ENCODE measurements around the gene TSPAN18. TPM values are rescaled to one million over a fixed set of nuclear protein-coding genes. Genes with fewer than 3 reads are reported as not detected.
A peak's percentile ranks its signal among the peaks of the same experiment; 100 is the strongest.

Gene TSPAN18
- total RNA-seq, 2 experiments from 2014 or later, result 22.9 to 23.5 TPM

DNA sequence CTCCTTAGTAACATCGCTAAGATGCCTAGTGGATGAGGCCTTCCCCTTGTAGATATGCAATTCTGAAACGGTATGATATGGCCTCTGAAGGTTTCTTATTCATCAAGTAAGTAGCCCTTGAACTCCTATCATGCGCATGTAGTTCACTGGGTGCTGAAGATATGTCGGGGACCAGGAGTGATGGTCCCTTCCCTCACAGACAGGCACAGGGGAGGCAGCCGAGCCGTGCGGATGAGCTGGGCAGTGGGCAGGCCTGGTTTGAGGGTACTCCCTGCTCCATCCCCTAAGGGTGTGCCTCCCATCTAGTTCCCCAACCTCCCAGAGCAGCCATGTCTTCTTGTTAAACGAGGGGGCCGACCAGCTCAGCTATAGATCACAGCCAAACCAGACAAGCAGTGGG is 183.8 kb downstream of the TSPAN18 start:
- CTCF ChIA-PET, result interaction anchor here (0.6 to 1.8 kb wide), 10 partner anchors 9 to 625 kb away, joined by 3 to 5 read pairs (median 4); no protein-coding TSS in a partner anchor
- Mint-ChIP-seq H3K27ac (no peak overlapping the region), H3K9me3 (no peaks in the 10 kb centered on the region), H3K27me3 (no peaks in the 10 kb centered on the region), H3K4me3 (no peak overlapping the region), H3K36me3 (ENCODE audit: low read depth) (no peaks in the 10 kb centered on the region), H3K4me1 (peaks cover 3% of the 10 kb centered on the region)
- no peak for DNase-seq
- POLR2A ChIA-PET, result no interaction called here

DNA sequence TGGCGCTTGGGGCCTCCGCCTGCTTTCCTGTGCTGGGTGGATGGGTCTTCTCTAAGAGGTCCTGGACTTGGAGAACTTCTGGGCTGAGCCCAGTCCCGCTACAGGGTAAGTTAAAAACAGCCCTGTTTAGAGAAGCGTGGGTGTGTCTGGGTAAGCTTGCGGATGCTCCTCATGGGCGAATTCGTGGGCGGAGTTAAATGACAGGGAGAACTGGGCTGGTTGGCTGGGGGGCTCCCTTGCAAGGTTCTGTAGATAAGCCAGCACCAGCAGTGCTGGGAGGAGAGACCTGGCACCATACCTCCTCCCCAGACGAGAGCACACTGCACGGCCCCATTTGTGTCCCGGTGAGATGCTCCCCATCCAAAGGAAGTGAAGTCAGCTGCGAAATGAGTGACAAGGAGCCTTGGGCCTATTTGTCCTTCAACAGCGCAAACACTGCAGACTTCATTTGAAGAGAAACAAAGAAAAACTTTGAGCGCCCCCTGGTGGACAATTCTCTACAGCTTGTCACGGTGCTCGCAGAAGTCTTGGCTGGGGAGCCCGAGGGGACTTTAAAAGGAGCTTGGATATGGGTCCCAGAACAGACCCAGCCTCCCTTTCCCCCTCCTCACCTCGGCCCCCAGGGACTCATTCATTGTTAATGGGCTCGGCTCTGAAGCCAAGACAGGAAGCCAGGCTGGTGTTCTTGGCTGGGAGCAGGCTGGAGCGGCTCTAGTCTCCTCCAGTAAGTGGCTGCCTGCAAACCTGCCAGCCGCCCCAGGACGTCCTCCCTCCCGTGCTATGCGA is 184.5 kb downstream of the TSPAN18 start:
- no peak overlapping the region for H3K27ac Mint-ChIP-seq
- ChIA-PET CTCF (interaction anchor here (0.6 to 1.8 kb wide), 21 partner anchors 9 to 625 kb away, joined by 3 to 5 read pairs (median 3); no protein-coding TSS in a partner anchor), POLR2A (no interaction called here)
- peaks cover 3% of the 10 kb centered on the region for H3K4me1 Mint-ChIP-seq
- H3K36me3 Mint-ChIP-seq (ENCODE audit: low read depth), result no peaks in the 10 kb centered on the region
- no peak overlapping the region for H3K4me3 Mint-ChIP-seq
- H3K27me3 Mint-ChIP-seq, result no peaks in the 10 kb centered on the region
- no peaks in the 10 kb centered on the region for H3K9me3 Mint-ChIP-seq
- DNase-seq, result peak; percentile 90

DNA sequence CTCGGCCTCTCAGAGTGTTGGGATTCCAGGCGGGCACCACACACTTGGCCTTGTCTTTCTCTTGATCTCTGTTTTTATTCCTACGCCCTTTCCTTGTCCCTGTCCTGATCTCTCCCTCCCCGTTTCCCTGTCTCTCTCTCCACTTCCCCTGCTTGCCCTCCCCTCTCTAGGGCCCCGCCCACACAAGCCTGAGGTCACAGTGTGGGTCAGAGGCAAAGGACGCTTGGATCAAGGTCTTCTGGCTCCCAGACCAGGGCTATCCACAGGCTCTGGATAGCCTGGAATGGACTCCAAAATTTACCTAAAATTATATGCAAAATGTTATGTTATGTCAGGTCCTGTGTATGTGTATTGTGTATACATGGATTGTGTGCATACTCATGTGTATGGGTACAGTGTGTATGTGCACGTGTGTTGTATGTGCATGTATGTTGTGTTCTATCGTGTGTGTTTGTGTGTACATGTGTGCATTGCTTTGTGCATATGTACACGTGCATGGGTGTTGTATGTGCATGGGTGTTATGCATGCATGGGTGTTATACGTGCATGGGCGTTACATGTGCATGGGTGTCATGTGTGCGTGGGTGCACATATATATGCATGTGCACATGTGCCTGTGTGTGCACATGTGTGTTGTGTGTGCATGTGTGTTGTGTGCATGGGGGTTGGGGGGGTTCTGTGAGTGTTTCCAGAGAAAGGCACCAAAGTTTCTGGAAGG is 185.7 kb downstream of the TSPAN18 start:
- H3K4me3 Mint-ChIP-seq, result no peak overlapping the region
- H3K4me1 Mint-ChIP-seq, result peaks cover 3% of the 10 kb centered on the region
- DNase-seq, result no peak
- no peak overlapping the region for H3K27ac Mint-ChIP-seq
- H3K36me3 Mint-ChIP-seq (ENCODE audit: low read depth), result no peaks in the 10 kb centered on the region
- CTCF ChIA-PET, result interaction anchor here (1.0 kb wide), 1 partner anchor 377 kb away, joined by 3 read pairs; no protein-coding TSS in a partner anchor
- POLR2A ChIA-PET, result no interaction called here
- no peaks in the 10 kb centered on the region for H3K27me3 Mint-ChIP-seq
- H3K9me3 Mint-ChIP-seq, result no peaks in the 10 kb centered on the region

DNA sequence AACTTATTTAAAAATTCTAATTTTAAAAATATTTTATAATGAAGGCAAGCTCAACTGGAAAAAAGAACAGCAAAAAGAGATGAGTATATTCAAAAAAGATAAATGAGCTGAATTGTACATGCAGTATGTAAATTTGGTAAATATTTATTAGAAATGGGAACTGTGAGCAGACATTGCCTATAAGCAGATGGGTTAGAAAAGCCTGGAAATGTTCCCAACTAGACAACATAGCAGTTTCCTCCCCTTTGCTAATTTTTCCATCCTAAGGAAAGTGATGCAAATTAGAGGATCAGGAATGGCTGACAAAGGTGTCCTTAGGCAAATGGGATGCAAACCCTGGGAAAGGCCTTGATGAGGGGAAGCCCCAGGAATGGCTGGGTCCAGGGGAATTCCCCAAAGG is 186.7 kb downstream of the TSPAN18 start:
- Mint-ChIP-seq H3K9me3 (no peaks in the 10 kb centered on the region), H3K36me3 (ENCODE audit: low read depth) (no peaks in the 10 kb centered on the region), H3K27me3 (no peaks in the 10 kb centered on the region), H3K4me1 (peaks cover 3% of the 10 kb centered on the region), H3K27ac (no peak overlapping the region), H3K4me3 (no peak overlapping the region)
- POLR2A ChIA-PET, result no interaction called here
- no peak for DNase-seq
- CTCF ChIA-PET, result interaction anchor here (1.1 to 1.3 kb wide), 2 partner anchors 14 to 22 kb away, joined by 3 read pairs; no protein-coding TSS in a partner anchor

DNA sequence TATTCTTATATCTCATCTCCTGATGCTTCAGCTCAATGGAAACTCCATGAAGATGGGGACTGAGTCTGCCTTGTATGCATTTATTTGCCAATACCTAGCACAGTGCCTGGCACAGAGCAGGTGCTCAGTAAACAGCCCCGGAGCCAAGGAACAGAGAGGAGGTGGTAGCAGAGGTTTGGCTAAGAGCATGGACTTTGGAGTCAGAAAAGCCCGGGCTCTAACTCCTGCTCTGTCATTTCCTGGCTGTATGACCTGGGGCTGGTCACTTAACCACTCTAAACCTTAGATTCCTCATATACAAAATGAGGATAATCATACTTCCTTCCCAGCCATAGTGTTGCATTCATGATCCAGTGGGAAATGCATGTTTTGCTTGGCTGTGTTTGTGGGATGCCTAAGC is 187.3 kb downstream of the TSPAN18 start:
- CTCF ChIA-PET, result interaction anchor here (1.1 to 1.3 kb wide), 2 partner anchors 13 to 22 kb away, joined by 3 read pairs; no protein-coding TSS in a partner anchor
- DNase-seq, result no peak
- Mint-ChIP-seq H3K4me1 (peaks cover 3% of the 10 kb centered on the region), H3K9me3 (no peaks in the 10 kb centered on the region), H3K27ac (no peak overlapping the region), H3K36me3 (ENCODE audit: low read depth) (no peaks in the 10 kb centered on the region), H3K4me3 (no peak overlapping the region), H3K27me3 (no peaks in the 10 kb centered on the region)
- POLR2A ChIA-PET, result no interaction called here

DNA sequence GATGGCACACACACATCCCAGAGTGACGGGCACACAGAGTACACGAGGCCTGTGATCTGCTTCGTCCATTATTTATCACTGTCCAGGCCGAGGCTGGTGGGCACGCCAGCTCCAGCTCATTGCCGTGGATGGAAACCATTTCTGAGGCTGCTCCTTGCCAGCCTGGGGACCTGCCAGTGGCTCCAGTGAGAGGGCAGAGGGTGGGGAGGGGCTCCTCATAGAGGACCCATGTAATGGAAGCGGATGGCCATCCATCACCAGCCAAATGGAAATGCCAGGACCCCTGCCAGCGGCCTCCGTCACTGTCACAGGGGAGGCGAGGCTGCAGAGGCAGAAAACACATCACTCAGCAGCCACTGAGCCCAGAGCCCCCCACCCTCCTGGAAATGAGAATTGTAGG is 188.2 kb downstream of the TSPAN18 start:
- peaks cover 3% of the 10 kb centered on the region for H3K4me1 Mint-ChIP-seq
- ChIA-PET CTCF (no interaction called here), POLR2A (interaction anchor here (0.6 kb wide), 1 partner anchor 301 kb away, joined by 3 read pairs; no protein-coding TSS in a partner anchor)
- no peaks in the 10 kb centered on the region for H3K36me3 Mint-ChIP-seq (ENCODE audit: low read depth)
- no peaks in the 10 kb centered on the region for H3K27me3 Mint-ChIP-seq
- no peak overlapping the region for H3K27ac Mint-ChIP-seq
- H3K9me3 Mint-ChIP-seq, result no peaks in the 10 kb centered on the region
- H3K4me3 Mint-ChIP-seq, result no peak overlapping the region
- DNase-seq, result no peak

DNA sequence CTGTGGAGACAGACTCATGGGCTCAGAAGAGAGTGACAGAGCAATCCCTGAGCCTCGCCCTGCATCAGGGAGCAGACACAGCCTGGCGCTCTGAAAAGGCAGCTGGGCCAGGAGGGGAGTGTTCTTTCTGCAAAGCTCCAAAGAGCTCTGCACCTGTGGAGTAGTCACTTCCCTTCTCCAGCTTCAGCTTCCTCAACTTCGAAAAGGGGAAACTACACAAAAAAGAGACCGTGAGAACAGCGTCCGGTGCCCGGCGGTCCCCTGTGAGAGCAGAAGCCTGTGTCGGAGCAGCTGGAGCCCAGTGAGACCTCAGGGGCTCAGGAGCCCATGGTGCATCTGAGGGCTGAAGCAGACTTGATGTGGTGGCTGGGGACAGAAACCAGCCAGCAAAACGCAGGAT is 188.9 kb downstream of the TSPAN18 start:
- Mint-ChIP-seq H3K9me3 (no peaks in the 10 kb centered on the region), H3K4me3 (no peak overlapping the region), H3K4me1 (peaks cover 3% of the 10 kb centered on the region), H3K27ac (no peak overlapping the region), H3K27me3 (no peaks in the 10 kb centered on the region), H3K36me3 (ENCODE audit: low read depth) (no peaks in the 10 kb centered on the region)
- ChIA-PET POLR2A (no interaction called here), CTCF (no interaction called here)
- no peak for DNase-seq

DNA sequence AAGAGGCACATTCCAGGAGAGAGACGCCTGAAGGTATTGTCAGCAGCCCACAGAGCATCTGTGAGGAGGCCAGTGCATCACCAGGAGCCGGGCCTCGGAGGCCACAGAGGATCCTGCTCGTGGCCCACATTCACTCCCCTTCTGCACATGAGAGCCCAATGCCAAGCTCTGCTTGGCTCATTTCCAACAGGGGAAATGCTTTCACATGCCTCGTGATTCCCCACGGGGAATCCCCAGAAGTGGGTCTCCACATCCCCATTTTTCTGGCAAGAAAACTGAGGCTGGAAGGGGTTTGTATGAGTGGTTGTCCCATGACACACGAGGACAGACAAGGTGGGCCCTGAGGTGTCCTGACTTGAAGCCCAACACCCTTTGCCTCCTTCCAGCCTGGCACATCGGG is 189.6 kb downstream of the TSPAN18 start:
- Mint-ChIP-seq H3K9me3 (no peaks in the 10 kb centered on the region), H3K36me3 (ENCODE audit: low read depth) (no peaks in the 10 kb centered on the region), H3K4me1 (no peaks in the 10 kb centered on the region), H3K27me3 (no peaks in the 10 kb centered on the region), H3K4me3 (no peak overlapping the region), H3K27ac (no peak overlapping the region)
- CTCF ChIA-PET, result no interaction called here
- DNase-seq, result no peak
- POLR2A ChIA-PET, result no interaction called here

DNA sequence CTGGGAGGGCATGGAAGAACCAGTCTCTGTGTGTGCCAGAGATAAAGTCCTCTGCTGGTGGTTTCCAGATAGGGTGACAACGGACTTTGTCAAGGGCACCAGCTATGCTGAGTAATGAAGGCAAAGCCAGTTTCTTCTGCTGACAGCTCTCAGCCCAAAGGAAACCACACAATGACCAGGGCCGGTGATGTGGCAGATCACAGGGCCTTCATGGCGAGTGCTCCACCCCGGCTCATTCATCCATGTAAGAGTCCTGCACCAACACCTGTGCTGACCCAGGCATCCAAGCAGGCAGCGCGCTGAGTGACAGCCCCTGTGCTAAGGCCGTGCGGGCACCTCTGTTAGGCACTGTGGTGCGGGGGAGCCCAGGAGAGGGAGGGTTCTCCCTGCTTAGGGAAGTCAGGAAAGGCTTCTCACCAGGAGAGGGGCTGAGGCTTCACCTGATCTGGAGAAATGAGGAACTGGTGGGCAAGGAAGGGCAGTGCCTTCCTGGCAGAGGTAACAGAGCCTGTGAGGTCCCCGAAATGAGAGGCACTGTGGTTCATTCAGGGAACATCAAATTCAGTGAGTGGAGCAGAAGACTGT is 190.1 kb downstream of the TSPAN18 start:
- H3K36me3 Mint-ChIP-seq (ENCODE audit: low read depth), result no peaks in the 10 kb centered on the region
- no peaks in the 10 kb centered on the region for H3K9me3 Mint-ChIP-seq
- no peak overlapping the region for H3K27ac Mint-ChIP-seq
- CTCF ChIA-PET, result no interaction called here
- no peaks in the 10 kb centered on the region for H3K4me1 Mint-ChIP-seq
- no peak overlapping the region for H3K4me3 Mint-ChIP-seq
- no peak for DNase-seq
- POLR2A ChIA-PET, result no interaction called here
- no peaks in the 10 kb centered on the region for H3K27me3 Mint-ChIP-seq

DNA sequence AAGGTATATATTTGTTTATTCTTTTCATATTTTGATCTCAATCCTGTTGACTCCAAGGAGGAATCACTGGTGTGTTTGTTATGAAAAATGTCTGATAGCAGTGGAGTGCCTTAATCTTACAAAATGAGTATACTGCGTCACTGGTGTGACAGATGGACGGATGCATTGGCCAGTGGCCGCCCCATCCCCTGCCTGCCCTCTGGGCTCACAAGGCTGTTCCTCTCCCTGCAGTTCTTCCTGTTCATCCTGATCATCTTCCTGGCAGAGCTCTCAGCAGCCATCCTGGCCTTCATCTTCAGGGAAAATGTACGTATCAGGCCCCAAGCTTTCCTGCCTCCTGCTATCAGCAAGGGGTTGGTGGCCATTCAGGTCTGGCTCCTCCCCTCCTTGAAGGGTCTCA is 191.0 kb downstream of the TSPAN18 start:
- ChIA-PET CTCF (interaction anchor here (1.4 kb wide), 1 partner anchor 187 kb away, joined by 4 read pairs; no protein-coding TSS in a partner anchor), POLR2A (no interaction called here)
- H3K9me3 Mint-ChIP-seq, result no peaks in the 10 kb centered on the region
- H3K4me1 Mint-ChIP-seq, result no peaks in the 10 kb centered on the region
- DNase-seq, result no peak
- no peak overlapping the region for H3K4me3 Mint-ChIP-seq
- H3K36me3 Mint-ChIP-seq (ENCODE audit: low read depth), result no peaks in the 10 kb centered on the region
- H3K27me3 Mint-ChIP-seq, result no peaks in the 10 kb centered on the region
- no peak overlapping the region for H3K27ac Mint-ChIP-seq

DNA sequence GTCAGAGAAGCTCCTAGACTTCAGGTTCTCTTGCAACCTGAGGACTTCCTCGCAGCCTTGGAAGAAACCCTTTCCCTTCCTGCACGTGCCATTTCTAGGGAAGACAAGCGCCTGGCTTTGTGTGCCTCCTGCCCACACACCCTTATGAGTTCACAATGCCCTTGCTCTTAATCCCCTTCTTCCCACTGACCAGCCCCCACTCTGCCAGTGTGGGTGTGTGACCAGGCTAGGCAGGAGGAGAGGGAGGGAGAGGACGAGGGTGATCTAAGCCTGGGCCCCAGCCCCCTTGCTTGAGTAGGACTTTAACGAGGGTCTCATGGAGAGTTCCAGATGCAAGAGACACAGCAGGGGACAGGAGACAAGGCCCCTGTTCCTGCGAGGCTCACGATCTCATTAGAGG is 193.7 kb downstream of the TSPAN18 start:
- no peak for DNase-seq
- Mint-ChIP-seq H3K4me3 (no peak overlapping the region), H3K4me1 (no peaks in the 10 kb centered on the region), H3K27ac (no peak overlapping the region), H3K9me3 (no peaks in the 10 kb centered on the region), H3K27me3 (no peaks in the 10 kb centered on the region), H3K36me3 (ENCODE audit: low read depth) (no peaks in the 10 kb centered on the region)
- POLR2A ChIA-PET, result no interaction called here
- CTCF ChIA-PET, result interaction anchor here (1.2 kb wide), 1 partner anchor 9 kb away, joined by 3 read pairs; no protein-coding TSS in a partner anchor

DNA sequence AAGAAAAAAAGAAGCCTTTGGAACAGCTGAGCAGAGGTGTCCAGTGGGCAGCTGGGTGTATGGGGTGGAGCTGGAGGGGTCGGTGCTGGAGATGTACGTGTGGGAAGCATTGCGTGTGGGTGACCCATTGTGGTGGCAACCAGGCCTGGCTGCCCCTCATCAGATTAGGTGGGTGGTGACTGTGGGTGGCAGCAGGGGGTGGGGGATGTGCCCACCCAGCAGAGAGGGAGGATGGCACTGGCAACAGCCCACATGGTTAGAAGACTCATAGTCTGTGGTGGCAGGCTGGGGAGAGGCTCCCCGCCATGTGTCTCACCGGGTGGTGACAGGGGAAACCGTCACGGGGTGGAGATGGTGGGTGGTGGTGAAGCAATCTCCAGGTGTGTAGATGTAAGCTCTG is 196.4 kb downstream of the TSPAN18 start:
- H3K4me1 Mint-ChIP-seq, result no peaks in the 10 kb centered on the region
- ChIA-PET CTCF (no interaction called here), POLR2A (no interaction called here)
- no peak overlapping the region for H3K4me3 Mint-ChIP-seq
- no peaks in the 10 kb centered on the region for H3K36me3 Mint-ChIP-seq (ENCODE audit: low read depth)
- no peaks in the 10 kb centered on the region for H3K27me3 Mint-ChIP-seq
- no peak for DNase-seq
- no peaks in the 10 kb centered on the region for H3K9me3 Mint-ChIP-seq
- no peak overlapping the region for H3K27ac Mint-ChIP-seq

DNA sequence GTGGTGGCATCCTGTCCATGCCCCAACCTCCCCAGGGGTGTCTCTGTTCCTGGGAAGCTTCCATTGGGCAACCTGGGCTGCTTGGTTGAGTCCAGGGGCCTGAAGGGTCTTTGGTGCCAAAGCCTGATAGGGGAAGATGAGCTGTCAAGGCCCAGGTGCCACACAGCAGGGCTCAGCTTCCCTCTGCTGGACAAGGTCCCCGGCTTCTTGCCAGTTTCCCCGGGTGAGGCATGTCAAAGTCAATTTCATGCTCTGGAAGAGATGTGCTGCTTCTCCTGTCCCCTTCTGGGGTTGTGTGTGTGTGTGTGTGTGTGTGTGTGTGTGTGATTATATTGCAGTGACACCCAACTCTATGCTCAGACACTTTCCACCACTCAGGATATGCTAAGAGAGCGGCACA is 197.0 kb downstream of the TSPAN18 start:
- no peaks in the 10 kb centered on the region for H3K9me3 Mint-ChIP-seq

More for the DNA sequence above, 197.0 kb downstream of the TSPAN18 start:
- ChIA-PET POLR2A (no interaction called here), CTCF (interaction anchor here (0.8 kb wide), 1 partner anchor 12 kb away, joined by 3 read pairs; no protein-coding TSS in a partner anchor)
- H3K4me1 Mint-ChIP-seq, result no peaks in the 10 kb centered on the region
- no peak for DNase-seq
- no peak overlapping the region for H3K27ac Mint-ChIP-seq
- no peaks in the 10 kb centered on the region for H3K36me3 Mint-ChIP-seq (ENCODE audit: low read depth)
- H3K4me3 Mint-ChIP-seq, result no peak overlapping the region
- H3K27me3 Mint-ChIP-seq, result no peaks in the 10 kb centered on the region
